Osteocyte (in vitro differentiated cells): ENCODE data around the gene PAPPA2. TPM values are rescaled to one million over a fixed set of nuclear protein-coding genes. Genes with fewer than 3 reads are reported as not detected.

ENCODE experiments used
- DNase-seq: peaks from one replicate; pipeline ENCODE4 v3.0.0; 2021; ENCODE audit warnings: mixed read lengths; ENCODE audit not compliant: unreplicated experiment; ENCODE audit errors: extremely low spot score
- H3K27ac Mint-ChIP-seq: one replicate; pipeline ENCODE4 v1.8.0; 2021; ENCODE audit warnings: mild to moderate bottlenecking, mixed read lengths; ENCODE audit not compliant: unreplicated experiment
- H3K27me3 Mint-ChIP-seq: one replicate; pipeline ENCODE4 v1.8.0; 2021; ENCODE audit warnings: mixed read lengths; ENCODE audit not compliant: unreplicated experiment
- H3K36me3 Mint-ChIP-seq: one replicate; pipeline ENCODE4 v1.8.0; 2021; ENCODE audit warnings: mixed read lengths; ENCODE audit not compliant: unreplicated experiment
- H3K4me1 Mint-ChIP-seq: one replicate; pipeline ENCODE4 v1.8.0; 2021; ENCODE audit warnings: mixed read lengths; ENCODE audit not compliant: unreplicated experiment
- H3K4me3 Mint-ChIP-seq: one replicate; pipeline ENCODE4 v1.8.0; 2021; ENCODE audit warnings: mild to moderate bottlenecking, moderate library complexity, mixed read lengths; ENCODE audit not compliant: unreplicated experiment
- H3K9me3 Mint-ChIP-seq: one replicate; pipeline ENCODE4 v1.8.0; 2021; ENCODE audit warnings: mixed read lengths; ENCODE audit not compliant: unreplicated experiment
- total RNA-seq: library from RNA; stranded (reverse); gene quantifications from 2 replicates; pipeline ENCODE4 v1.2.1, GENCODE V29; 2021
- TF ChIP-seq, protein P1 (sequence below): fragments of 200-600 bp; sonication (generic); IDR thresholded peaks from 2 replicates; pipeline ENCODE4 v1.5.0; 2021; ENCODE audit warnings: antibody characterized with exemption, mild to moderate bottlenecking, moderate library complexity

PAPPA2 gene
- total RNA-seq, 1 donor from 2014 or later, result 0.35 TPM

DNA sequence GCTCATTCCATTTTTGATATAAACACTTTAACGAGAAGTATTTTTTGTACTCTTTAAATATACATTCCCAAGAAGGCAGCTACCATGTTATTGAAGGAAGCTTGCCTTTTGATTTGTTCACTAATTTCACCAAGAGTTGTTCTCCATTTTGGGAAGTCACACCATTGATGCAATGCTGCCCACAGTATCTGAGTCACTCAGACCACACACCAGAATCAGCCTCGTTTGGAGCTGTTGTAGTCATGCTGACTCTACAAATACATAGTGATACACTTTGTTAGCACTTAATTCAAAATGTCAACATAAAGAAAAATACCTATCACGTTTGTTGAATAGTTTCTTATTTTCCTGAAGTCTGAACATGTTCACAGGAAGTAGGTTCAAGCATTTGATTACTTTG, 78.7 kb downstream of the PAPPA2 start:
- no peak for DNase-seq
- H3K36me3 Mint-ChIP-seq, result no peaks in the 10 kb centered on the region
- H3K9me3 Mint-ChIP-seq, result peaks cover 14% of the 10 kb centered on the region
- no peaks in the 10 kb centered on the region for H3K4me1 Mint-ChIP-seq
- TF ChIP-seq, protein P1, sequence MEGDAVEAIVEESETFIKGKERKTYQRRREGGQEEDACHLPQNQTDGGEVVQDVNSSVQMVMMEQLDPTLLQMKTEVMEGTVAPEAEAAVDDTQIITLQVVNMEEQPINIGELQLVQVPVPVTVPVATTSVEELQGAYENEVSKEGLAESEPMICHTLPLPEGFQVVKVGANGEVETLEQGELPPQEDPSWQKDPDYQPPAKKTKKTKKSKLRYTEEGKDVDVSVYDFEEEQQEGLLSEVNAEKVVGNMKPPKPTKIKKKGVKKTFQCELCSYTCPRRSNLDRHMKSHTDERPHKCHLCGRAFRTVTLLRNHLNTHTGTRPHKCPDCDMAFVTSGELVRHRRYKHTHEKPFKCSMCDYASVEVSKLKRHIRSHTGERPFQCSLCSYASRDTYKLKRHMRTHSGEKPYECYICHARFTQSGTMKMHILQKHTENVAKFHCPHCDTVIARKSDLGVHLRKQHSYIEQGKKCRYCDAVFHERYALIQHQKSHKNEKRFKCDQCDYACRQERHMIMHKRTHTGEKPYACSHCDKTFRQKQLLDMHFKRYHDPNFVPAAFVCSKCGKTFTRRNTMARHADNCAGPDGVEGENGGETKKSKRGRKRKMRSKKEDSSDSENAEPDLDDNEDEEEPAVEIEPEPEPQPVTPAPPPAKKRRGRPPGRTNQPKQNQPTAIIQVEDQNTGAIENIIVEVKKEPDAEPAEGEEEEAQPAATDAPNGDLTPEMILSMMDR, result no peak
- H3K27me3 Mint-ChIP-seq, result no peaks in the 10 kb centered on the region
- H3K27ac Mint-ChIP-seq, result no peak overlapping the region
- H3K4me3 Mint-ChIP-seq, result no peak overlapping the region

DNA sequence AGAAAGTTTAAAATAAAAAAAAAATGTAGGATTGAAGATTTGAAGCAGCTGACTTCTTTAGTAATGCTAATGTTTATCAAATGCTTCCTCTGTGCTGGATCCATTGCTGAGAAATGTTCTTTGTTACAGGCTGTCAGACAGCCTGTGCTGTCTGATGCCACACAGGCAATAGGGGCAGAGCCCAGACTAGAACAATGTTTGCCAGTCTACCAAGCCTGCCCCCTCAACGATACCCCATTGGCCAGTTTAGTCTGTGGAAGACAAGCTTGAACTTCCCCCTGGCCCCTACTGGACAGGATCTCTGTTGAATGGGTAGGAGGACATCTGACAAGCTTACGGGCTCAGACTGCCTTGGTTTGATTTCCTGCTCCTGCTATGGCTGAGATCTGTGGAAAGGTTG, 79.4 kb downstream of the PAPPA2 start:
- TF ChIP-seq, protein P1, result no peak
- no peak for DNase-seq
- no peaks in the 10 kb centered on the region for H3K27me3 Mint-ChIP-seq
- no peak overlapping the region for H3K27ac Mint-ChIP-seq
- H3K36me3 Mint-ChIP-seq, result no peaks in the 10 kb centered on the region
- H3K9me3 Mint-ChIP-seq, result peaks cover 14% of the 10 kb centered on the region
- no peak overlapping the region for H3K4me3 Mint-ChIP-seq
- H3K4me1 Mint-ChIP-seq, result no peaks in the 10 kb centered on the region

DNA sequence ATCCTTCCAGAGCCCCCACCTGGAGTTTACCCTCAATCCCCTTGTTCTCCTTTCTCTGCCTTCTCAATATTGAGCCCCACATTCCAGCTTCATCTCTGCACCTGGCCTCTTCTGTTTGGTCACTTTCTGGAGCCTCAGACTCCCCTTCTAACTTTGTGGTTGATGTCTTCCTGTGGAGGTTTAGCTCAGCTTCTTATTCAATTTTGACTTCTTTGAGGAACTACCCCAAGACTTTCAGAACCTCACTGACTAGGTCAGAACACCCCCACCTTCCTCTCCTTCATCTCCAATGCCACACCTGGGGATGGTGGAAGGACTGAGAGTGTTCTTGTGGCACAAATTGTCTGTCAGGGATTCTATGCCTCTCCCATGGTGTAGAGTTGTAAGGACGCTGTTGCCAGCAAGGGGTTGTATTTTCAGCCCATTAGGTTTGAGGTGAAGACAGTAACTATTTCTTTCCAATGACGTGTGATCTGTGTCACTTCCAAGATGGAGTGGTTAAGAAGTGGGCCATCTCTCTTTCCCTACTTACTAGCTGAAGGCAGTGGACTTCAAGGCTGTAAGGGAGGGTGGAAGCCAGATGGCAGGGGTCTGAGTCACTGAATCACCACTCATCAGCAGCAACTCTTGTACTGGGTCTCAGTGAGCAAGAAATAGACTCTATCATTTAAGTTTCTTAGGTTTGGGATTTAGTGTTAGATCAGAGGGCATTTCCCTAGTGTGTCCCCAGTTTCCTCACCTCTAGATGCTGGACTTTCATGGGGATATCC, 80.6 kb downstream of the PAPPA2 start:
- H3K4me1 Mint-ChIP-seq, result no peaks in the 10 kb centered on the region
- H3K9me3 Mint-ChIP-seq, result peaks cover 7% of the 10 kb centered on the region
- H3K4me3 Mint-ChIP-seq, result no peak overlapping the region
- DNase-seq, result no peak
- H3K36me3 Mint-ChIP-seq, result no peaks in the 10 kb centered on the region
- TF ChIP-seq, protein P1, result no peak
- no peak overlapping the region for H3K27ac Mint-ChIP-seq
- no peaks in the 10 kb centered on the region for H3K27me3 Mint-ChIP-seq

DNA sequence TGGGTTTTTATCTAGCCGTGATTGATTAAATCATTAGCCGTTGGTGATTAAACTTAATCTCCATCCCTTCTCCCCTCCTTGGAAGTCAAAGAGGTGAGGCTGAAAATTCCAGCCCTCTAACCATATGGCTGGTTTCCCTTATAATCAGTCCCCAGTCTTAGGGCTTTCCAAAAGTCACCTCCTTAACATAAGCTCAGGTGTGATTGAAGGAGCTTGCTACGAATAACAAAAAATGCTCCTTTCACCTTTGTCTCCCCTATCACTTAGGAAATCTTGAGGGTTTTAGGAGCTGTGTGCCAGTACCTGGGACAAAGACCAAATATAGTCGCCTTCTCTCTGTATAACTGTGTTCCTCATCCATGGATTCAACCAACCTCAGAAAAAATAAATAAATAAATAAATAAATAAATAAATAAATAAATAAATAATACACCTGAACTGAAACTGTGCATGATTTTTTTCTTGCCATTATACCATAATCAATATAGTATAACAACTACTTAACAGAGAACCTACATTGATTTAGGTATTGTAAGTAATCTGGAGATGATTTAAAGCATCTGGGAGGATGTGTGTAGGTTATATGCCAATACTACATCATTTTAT, 82.2 kb downstream of the PAPPA2 start:
- Mint-ChIP-seq H3K27ac (no peak overlapping the region), H3K27me3 (no peaks in the 10 kb centered on the region), H3K4me1 (no peaks in the 10 kb centered on the region), H3K4me3 (no peak overlapping the region), H3K9me3 (peaks cover 5% of the 10 kb centered on the region), H3K36me3 (no peaks in the 10 kb centered on the region)
- TF ChIP-seq, protein P1, result no peak
- DNase-seq, result no peak

DNA sequence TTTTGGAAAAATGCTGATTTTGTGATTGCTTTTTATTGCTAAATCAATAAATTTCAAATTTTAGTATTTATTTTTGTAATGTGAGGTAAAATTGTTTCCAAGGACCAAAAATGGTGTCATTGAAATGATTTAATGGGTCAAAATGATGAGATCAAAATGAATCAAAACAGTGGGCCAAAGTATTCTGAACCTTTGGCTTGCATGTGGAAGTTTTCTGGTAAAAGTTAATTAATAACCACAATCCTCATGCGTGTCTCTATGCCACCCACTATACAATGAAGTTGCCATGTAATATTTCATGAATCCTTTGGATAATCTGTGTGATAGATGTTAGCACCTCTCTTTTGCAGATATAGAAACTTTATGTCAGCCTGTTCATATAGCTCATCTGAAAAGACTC, 83.8 kb downstream of the PAPPA2 start:
- TF ChIP-seq, protein P1, result no peak
- Mint-ChIP-seq H3K27me3 (peaks cover 2% of the 10 kb centered on the region), H3K4me1 (no peaks in the 10 kb centered on the region), H3K9me3 (no peaks in the 10 kb centered on the region), H3K27ac (no peak overlapping the region), H3K4me3 (no peak overlapping the region), H3K36me3 (no peaks in the 10 kb centered on the region)
- no peak for DNase-seq
